ENCODE measurements around the gene CRB1.

DNA sequence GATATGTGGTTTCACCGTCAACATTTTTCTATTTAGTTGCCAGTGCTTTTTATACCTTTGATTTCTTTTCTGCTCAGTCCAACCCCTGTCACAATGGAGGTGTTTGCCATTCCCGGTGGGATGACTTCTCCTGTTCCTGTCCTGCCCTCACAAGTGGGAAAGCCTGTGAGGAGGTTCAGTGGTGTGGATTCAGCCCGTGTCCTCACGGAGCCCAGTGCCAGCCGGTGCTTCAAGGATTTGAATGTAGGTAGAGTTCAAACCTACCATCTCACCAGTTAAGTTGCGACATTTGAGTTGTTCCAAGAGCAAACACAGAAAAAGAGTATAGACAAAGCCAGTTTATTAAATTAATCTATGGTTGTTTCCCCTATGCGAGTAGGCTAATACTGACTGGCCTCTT lies 161.3 kb downstream of the CRB1 start:
- no peak for TF ChIP-seq FOXK2 (IDR thresholded peaks at IDR 0.05)
- TF ChIP-seq HDGF (IDR thresholded peaks at IDR 0.05; ENCODE audit: borderline replicate concordance) = no peak
- no peak for TF ChIP-seq SUZ12 (IDR thresholded peaks at IDR 0.05)
- no peak for TF ChIP-seq FOXM1 (IDR thresholded peaks at IDR 0.05; ENCODE audit: borderline replicate concordance)
- no peak for TF ChIP-seq TARDBP (IDR thresholded peaks at IDR 0.05)
- TF ChIP-seq FOXA1 (IDR thresholded peaks at IDR 0.05) = no peak
- TF ChIP-seq, protein P1, sequence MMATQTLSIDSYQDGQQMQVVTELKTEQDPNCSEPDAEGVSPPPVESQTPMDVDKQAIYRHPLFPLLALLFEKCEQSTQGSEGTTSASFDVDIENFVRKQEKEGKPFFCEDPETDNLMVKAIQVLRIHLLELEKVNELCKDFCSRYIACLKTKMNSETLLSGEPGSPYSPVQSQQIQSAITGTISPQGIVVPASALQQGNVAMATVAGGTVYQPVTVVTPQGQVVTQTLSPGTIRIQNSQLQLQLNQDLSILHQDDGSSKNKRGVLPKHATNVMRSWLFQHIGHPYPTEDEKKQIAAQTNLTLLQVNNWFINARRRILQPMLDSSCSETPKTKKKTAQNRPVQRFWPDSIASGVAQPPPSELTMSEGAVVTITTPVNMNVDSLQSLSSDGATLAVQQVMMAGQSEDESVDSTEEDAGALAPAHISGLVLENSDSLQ (IDR thresholded peaks at IDR 0.05) = no peak
- TF ChIP-seq CTBP1 (IDR thresholded peaks at IDR 0.05; ENCODE audit: borderline replicate concordance) = no peak
- TF ChIP-seq NFRKB (IDR thresholded peaks at IDR 0.05) = no peak
